Measurements from ENCODE around the gene PRKCA. TPM values are rescaled to one million over a fixed set of nuclear protein-coding genes. Genes with fewer than 3 reads are reported as not detected.

The PRKCA gene
- total and polyA plus RNA-seq, 10 of the 15 experiments (the other 5 are each of a cell fraction or from before 2014, with no cell fraction given): 0.11 to 14.6 (median 0.72) TPM

GRCh38 chr17:66460558-66460957 is 158.1 kb downstream of the PRKCA start (continued):
- TF ChIP-seq BCL11A (IDR thresholded peaks at IDR 0.05; ENCODE audit: low read depth, low read length) (no peak), E2F8 (IDR thresholded peaks at IDR 0.05; ENCODE audit: low read depth, partially characterized antibody) (no peak), TARDBP (IDR thresholded peaks at IDR 0.05; ENCODE audit: borderline replicate concordance) (no peak)

- POLR2A ChIA-PET: no interaction called here
- no peak for TF ChIP-seq NFYA (IDR thresholded peaks at IDR 0.05; ENCODE audit: borderline replicate concordance, low read depth, low read length)
- TF ChIP-seq E4F1 (IDR thresholded peaks at IDR 0.05; ENCODE audit: borderline replicate concordance, partially characterized antibody): no peak
- TF ChIP-seq IKZF1 (conservative IDR thresholded peaks at IDR 0.05): no peak
- TF ChIP-seq TBL1XR1 (IDR thresholded peaks at IDR 0.05; ENCODE audit: low read depth, low read length): no peak
- no peak for TF ChIP-seq RFX5 (IDR thresholded peaks at IDR 0.05; ENCODE audit: low read depth, low read length)
- TF ChIP-seq POLR2AphosphoS2 (IDR thresholded peaks at IDR 0.05; ENCODE audit: low read depth, low read length): no peak
- TF ChIP-seq CBX3 (IDR thresholded peaks at IDR 0.05; ENCODE audit: borderline replicate concordance, low read depth): no peak
- no peak for TF ChIP-seq RCOR1 (conservative IDR thresholded peaks at IDR 0.05; ENCODE audit: low read depth, low read length)
- no peak for TF ChIP-seq MAX (IDR thresholded peaks at IDR 0.05; ENCODE audit: low read depth, low read length)
- TF ChIP-seq SIX5 (IDR thresholded peaks at IDR 0.05; ENCODE audit: low read depth, low read length, severe bottlenecking): no peak
- no peak for TF ChIP-seq HSF1 (IDR thresholded peaks at IDR 0.05; ENCODE audit: low read depth, low read length)
- no peak for TF ChIP-seq STAT3 (IDR thresholded peaks at IDR 0.05; ENCODE audit: low read depth, low read length)
Measured at GRCh38 chr17:66461343-66461995, 159.1 kb downstream of the PRKCA start.

More at GRCh38 chr17:66461343-66461995, 159.1 kb downstream of the PRKCA start:
- ATAC-seq (no peak), DNase-seq (ENCODE audit: low read depth, low spot score) (no peak), FAIRE-seq (no peak)
- Histone ChIP-seq H4K20me1 (ENCODE audit: control insufficient read depth, insufficient read depth) (no peaks in the 10 kb centered on the region), H3K4me1 (ENCODE audit: control insufficient read depth, insufficient read depth, low read length) (no peaks in the 10 kb centered on the region), H3K4me3 (no peak overlapping the region), H3K4me2 (ENCODE audit: control insufficient read depth, insufficient read depth) (no peak overlapping the region), H3K36me3 (ENCODE audit: control insufficient read depth in 2 of 2, insufficient read depth in 2 of 2, low read length in 1 of 2) (no peaks in the 10 kb centered on the region), H3K27me3 (replicated peaks in 1 of 2; ENCODE audit: control insufficient read depth in 2 of 2, insufficient read depth in 2 of 2, low read length in 1 of 2) (no peaks in the 10 kb centered on the region), H2AFZ (ENCODE audit: control insufficient read depth, low read depth, low read length) (no peak overlapping the region), H3K9me3 (replicated peaks; ENCODE audit: control insufficient read depth, insufficient read depth, low read length) (no peaks in the 10 kb centered on the region; the same call in 2 of the 3 replicates), H3K79me2 (ENCODE audit: control insufficient read depth, insufficient read depth, low read length) (no peaks in the 10 kb centered on the region), H3K27ac (ENCODE audit: control insufficient read depth, insufficient read depth) (no peak overlapping the region), H3K9ac (ENCODE audit: control insufficient read depth, insufficient read depth, low read length) (no peak overlapping the region)
- BruUV-seq (replicated peaks): no TSS peak
- ChIA-PET SMC1A (ENCODE audit: uncharacterized antibody, unreplicated experiment) (interaction anchor here (2.4 kb wide), 1 partner anchor 12 kb away, joined by 6 read pairs; no protein-coding TSS in a partner anchor), CTCF (no interaction called here), RAD21 (ENCODE audit: unreplicated experiment) (no interaction called here)
- in situ Hi-C loops (cut with MboI): no loop called here
- WGBS (ENCODE audit: insufficient coverage, insufficient replicate concordance, low lambda C conversion rate, missing lambda C conversion rate): 39% methylated on average over 7 of the region's 7 CpGs
- intact Hi-C loops (cut with micrococcal nuclease; ENCODE audit: unreplicated experiment): no loop called here

Measured in GM12878 (cell line).